K562 (cell line): ENCODE measurements around the gene ANKZF1. TPM values are rescaled to one million over a fixed set of nuclear protein-coding genes. Genes with fewer than 3 reads are reported as not detected.

Experiments used
- ARHGAP35 ChIP-seq: fragments of 450-650 bp; IDR thresholded peaks from 2 replicates; pipeline ENCODE4 v1.6.1; 2018; ENCODE audit not compliant: partially characterized antibody
- ARID3B ChIP-seq: fragments of 250-450 bp; sonication (Bioruptor Pico); IDR thresholded peaks from 2 replicates; pipeline ENCODE4 v1.4.0; 2020; ENCODE audit warnings: borderline replicate concordance
- BCOR ChIP-seq: fragments of 450-650 bp; IDR thresholded peaks from 2 replicates; pipeline ENCODE4 v1.6.1; 2016
- CTBP1 ChIP-seq: fragments of 450-650 bp; IDR thresholded peaks from 2 replicates; pipeline ENCODE4 v1.6.1; 2016; ENCODE audit warnings: borderline replicate concordance
- ILF3 ChIP-seq: fragments of 450-650 bp; IDR thresholded peaks from 2 replicates; pipeline ENCODE4 v1.6.1; 2018; ENCODE audit warnings: antibody characterized with exemption, mild to moderate bottlenecking, moderate library complexity, borderline replicate concordance
- KDM5B ChIP-seq: fragments of 200-600 bp; sonication (generic); IDR thresholded peaks from 2 replicates; pipeline ENCODE4 v1.6.1; 2012; ENCODE audit warnings: low read depth, mild to moderate bottlenecking, moderate library complexity, low read length, control low read depth, inconsistent platforms; ENCODE audit not compliant: insufficient replicate concordance
- RBM17 ChIP-seq: fragments of 200-400 bp; formaldehyde crosslinking; IDR thresholded peaks from 2 replicates; pipeline ENCODE4 v1.6.1; 2017; ENCODE audit warnings: low read depth, mild to moderate bottlenecking, low read length, borderline replicate concordance
- RNF2 ChIP-seq: sonication (generic); IDR thresholded peaks from 2 replicates; pipeline ENCODE4 v1.6.1; 2016
- SP1 ChIP-seq: sonication (generic); formaldehyde crosslinking; IDR thresholded peaks from 2 replicates; pipeline ENCODE4 v1.8.1; 2022; ENCODE audit warnings: mild to moderate bottlenecking, missing genetic modification reagents
- TAL1 ChIP-seq: fragments of 450-650 bp; IDR thresholded peaks from 2 replicates; pipeline ENCODE4 v1.6.1; 2016; ENCODE audit warnings: mild to moderate bottlenecking
- WHSC1 ChIP-seq: IDR thresholded peaks from one replicate; pipeline ENCODE4 v1.6.1; 2012; ENCODE audit warnings: low read length, control low read depth, inconsistent platforms
- ZBTB33 ChIP-seq: sonication (generic); formaldehyde crosslinking; IDR thresholded peaks from 2 replicates; pipeline ENCODE4 v1.8.1; 2023; ENCODE audit warnings: mild to moderate bottlenecking, missing genetic modification reagents
- ZNF143 ChIP-seq: sonication (generic); formaldehyde crosslinking; IDR thresholded peaks from 2 replicates; pipeline ENCODE4 v1.9.0; 2022; ENCODE audit warnings: mild to moderate bottlenecking, missing genetic modification reagents
- ZNF583 ChIP-seq: fragments of 250-450 bp; sonication (Bioruptor Pico); IDR thresholded peaks from 2 replicates; pipeline ENCODE4 v1.4.0; 2020
- ZNF766 ChIP-seq: fragments of 200-800 bp; sonication (Bioruptor generic); conservative IDR thresholded peaks from 2 replicates; pipeline ENCODE4 v1.6.1; 2016; ENCODE audit warnings: missing genetic modification characterization, missing compliant biosample characterization
- polyA plus RNA-seq, 8 experiments: library from polyadenylated mRNA; depleted of rRNA in 4 of 8; stranded (reverse) in 5 of 8; unstranded in 3 of 8; fragments of >200 nt; fragmentation: Nextera tagmentation in 2 of 8; fragmentation: Illumina TruSeq in 1 of 8; extraction: Ambion mirVana in 2 of 8; extraction: Trizol in 1 of 8; gene quantifications; 2 replicates each; pipeline versions ENCODE4 v1.2.1 to v1.2.3, GENCODE V29; 2011 to 2014; ENCODE audit warnings: inconsistent platforms in 1 of 8, missing spikeins in 1 of 8
- total RNA-seq, 7 experiments: library from RNA; depleted of rRNA in 6 of 7; stranded (reverse); fragments of >200 nt in 6 of 7; fragmentation: Illumina TruSeq in 2 of 7; extraction: Trizol in 2 of 7; gene quantifications; 2 replicates each; pipeline versions ENCODE4 v1.2.1 to v1.2.3, GENCODE V29; 2011 to 2021; ENCODE audit warnings: low replicate concordance in 1 of 7
- TF ChIP-seq, protein P1 (sequence below), 2 experiments: fragments of 250-450 bp in 1 of 2; fragments of 450-650 bp in 1 of 2; sonication (Bioruptor Pico) in 1 of 2; IDR thresholded peaks; 2 replicates each; pipeline versions ENCODE4 v1.6.1 to v1.8.0; 2016 to 2021; ENCODE audit warnings: mild to moderate bottlenecking in 2 of 2, moderate library complexity in 2 of 2, missing compliant biosample characterization in 1 of 2, missing genetic modification characterization in 1 of 2
- TF ChIP-seq, protein P2 (sequence below), 3 experiments: fragments of 200-800 bp in 1 of 3; fragments of 250-450 bp in 1 of 3; fragments of 450-650 bp in 1 of 3; sonication (Bioruptor Pico) in 1 of 3; sonication (Bioruptor generic) in 1 of 3; formaldehyde crosslinking in 1 of 3; IDR thresholded peaks; 2 replicates each; pipeline versions ENCODE4 v1.6.1 to v1.8.0; 2016 to 2022; ENCODE audit warnings: mild to moderate bottlenecking in 2 of 3, missing genetic modification characterization in 2 of 3, missing compliant biosample characterization in 1 of 3, moderate library complexity in 1 of 3

ANKZF1 gene
- total and polyA plus RNA-seq, 9 of the 15 experiments (the other 6 are each of a cell fraction or from before 2014, with no cell fraction given) = 3.1 to 60.6 (median 31.0) TPM

DNA sequence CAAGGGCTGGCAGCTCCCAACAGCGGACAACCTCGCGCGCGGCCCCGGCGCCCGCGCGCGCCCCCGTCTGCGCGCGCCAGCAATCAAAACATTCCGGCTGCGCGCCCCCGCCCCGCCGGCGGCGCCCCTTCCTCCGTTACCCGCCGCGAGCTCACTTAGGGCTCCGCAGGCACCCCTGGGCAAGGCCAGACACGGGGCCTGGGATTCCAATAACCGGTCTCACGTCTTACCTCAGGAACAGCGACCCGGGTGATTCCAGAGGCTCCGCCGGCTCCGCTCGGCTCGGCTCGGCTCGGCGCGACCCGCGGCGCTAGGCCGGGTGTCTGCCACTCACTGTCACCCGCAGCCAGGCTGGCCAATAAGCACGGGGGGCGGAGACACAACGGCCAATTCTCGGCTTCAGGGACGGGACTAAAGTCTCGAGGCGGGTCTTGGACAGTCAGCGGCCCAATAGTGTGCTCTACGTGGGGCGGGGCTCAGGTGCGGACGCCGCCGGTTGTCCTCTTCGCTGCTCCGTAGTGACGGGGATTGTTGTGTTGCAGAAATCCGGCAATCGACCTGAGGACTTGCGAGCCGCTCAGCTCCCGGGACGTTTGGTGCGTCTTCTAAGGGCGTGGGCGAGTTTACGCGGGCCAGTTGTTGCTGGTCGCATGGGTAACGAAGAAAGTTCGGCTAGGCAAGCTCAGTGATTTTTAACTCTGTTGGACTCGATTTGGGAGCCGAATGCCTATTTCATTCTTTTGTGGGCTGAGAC lies at the start of gene ANKZF1, which contains the start of gene ATG9A (continued):
- TF ChIP-seq ARID3B (CRISPR knock-in tag) (no peak), WHSC1 (no peak), RNF2 (no peak), ZBTB33 (CRISPR knock-in tag) (no peak), TAL1 (no peak), BCOR (no peak), ZNF143 (CRISPR knock-in tag) (no peak), ILF3 (no peak), ZNF583 (CRISPR knock-in tag) (0 out of 2 replicates have a peak, but pooled peaks have one; percentile 49), ARHGAP35 (no peak), ZNF766 (CRISPR knock-in tag) (peak; percentile 94), SP1 (CRISPR knock-in tag) (peak; percentile 93), RBM17 (no peak), CTBP1 (peak; percentile 53; the same call in 1 of the 2 replicates), KDM5B (peak; percentile 68)
- TF ChIP-seq, protein P1, sequence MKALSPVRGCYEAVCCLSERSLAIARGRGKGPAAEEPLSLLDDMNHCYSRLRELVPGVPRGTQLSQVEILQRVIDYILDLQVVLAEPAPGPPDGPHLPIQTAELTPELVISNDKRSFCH (CRISPR knock-in tag; IDR thresholded peaks at IDR 0.05) = no peak
- TF ChIP-seq, protein P1 (tag; IDR thresholded peaks at IDR 0.05) = no peak
- TF ChIP-seq, protein P2, sequence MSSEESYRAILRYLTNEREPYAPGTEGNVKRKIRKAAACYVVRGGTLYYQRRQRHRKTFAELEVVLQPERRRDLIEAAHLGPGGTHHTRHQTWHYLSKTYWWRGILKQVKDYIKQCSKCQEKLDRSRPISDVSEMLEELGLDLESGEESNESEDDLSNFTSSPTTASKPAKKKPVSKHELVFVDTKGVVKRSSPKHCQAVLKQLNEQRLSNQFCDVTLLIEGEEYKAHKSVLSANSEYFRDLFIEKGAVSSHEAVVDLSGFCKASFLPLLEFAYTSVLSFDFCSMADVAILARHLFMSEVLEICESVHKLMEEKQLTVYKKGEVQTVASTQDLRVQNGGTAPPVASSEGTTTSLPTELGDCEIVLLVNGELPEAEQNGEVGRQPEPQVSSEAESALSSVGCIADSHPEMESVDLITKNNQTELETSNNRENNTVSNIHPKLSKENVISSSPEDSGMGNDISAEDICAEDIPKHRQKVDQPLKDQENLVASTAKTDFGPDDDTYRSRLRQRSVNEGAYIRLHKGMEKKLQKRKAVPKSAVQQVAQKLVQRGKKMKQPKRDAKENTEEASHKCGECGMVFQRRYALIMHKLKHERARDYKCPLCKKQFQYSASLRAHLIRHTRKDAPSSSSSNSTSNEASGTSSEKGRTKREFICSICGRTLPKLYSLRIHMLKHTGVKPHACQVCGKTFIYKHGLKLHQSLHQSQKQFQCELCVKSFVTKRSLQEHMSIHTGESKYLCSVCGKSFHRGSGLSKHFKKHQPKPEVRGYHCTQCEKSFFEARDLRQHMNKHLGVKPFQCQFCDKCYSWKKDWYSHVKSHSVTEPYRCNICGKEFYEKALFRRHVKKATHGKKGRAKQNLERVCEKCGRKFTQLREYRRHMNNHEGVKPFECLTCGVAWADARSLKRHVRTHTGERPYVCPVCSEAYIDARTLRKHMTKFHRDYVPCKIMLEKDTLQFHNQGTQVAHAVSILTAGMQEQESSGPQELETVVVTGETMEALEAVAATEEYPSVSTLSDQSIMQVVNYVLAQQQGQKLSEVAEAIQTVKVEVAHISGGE (CRISPR knock-in tag; IDR thresholded peaks at IDR 0.05) = peak in 1 of 3 experiments; percentile 77; a peak in 2 of 6 replicates
